H1 (cell line): ENCODE results near the gene TRAK1.

ENCODE experiments used
- CREB1 ChIP-seq: IDR thresholded peaks from 2 replicates; pipeline ENCODE4 v1.6.1; 2012; ENCODE audit warnings: inconsistent platforms
- EZH2 ChIP-seq: fragments of 200-600 bp; sonication (generic); IDR thresholded peaks from 2 replicates; pipeline ENCODE4 v1.7.1; 2012; ENCODE audit warnings: low read depth, mild to moderate bottlenecking, moderate library complexity, low read length, inconsistent platforms; ENCODE audit not compliant: severe bottlenecking
- HDAC2 ChIP-seq, 2 experiments: fragments of 300-600 bp in 1 of 2; sonication (generic) in 1 of 2; IDR thresholded peaks; 2 replicates each; pipeline ENCODE4 v1.6.1; 2011 to 2012; ENCODE audit warnings: low read depth in 2 of 2, low read length in 2 of 2, mild to moderate bottlenecking in 2 of 2, moderate library complexity in 2 of 2, borderline replicate concordance in 1 of 2, inconsistent platforms in 1 of 2
- POLR2A ChIP-seq, 2 experiments: IDR thresholded peaks; 1 replicate in 1 of 2; 2 replicates in 1 of 2; pipeline ENCODE4 v1.6.1; 2011; ENCODE audit warnings: low read depth in 2 of 2, low read length in 2 of 2, mild to moderate bottlenecking in 2 of 2; ENCODE audit errors: control extremely low read depth in 1 of 2
- RNF2 ChIP-seq: fragments of 200-900, 300-1000 bp; sonication (generic); IDR thresholded peaks from 2 replicates; pipeline ENCODE4 v1.7.1; 2016; ENCODE audit warnings: borderline replicate concordance, low read depth, mild to moderate bottlenecking, antibody characterized with exemption, low read length; ENCODE audit not compliant: poor library complexity, severe bottlenecking; ENCODE audit errors: missing control alignments
- TAF1 ChIP-seq: IDR thresholded peaks from 2 replicates; pipeline ENCODE4 v1.6.1; 2011; ENCODE audit warnings: mild to moderate bottlenecking, low read depth, low read length
- ZNF274 ChIP-seq: IDR thresholded peaks from 2 replicates; pipeline ENCODE4 v1.7.0; 2012; ENCODE audit warnings: low read length, borderline replicate concordance; ENCODE audit errors: extremely low read depth
- TF ChIP-seq, protein P1 (sequence below), 3 experiments: IDR thresholded peaks; 1 replicate in 2 of 3; 2 replicates in 1 of 3; pipeline versions ENCODE4 v1.5.1 to v1.6.1; 2011; ENCODE audit warnings: low read length in 3 of 3, mild to moderate bottlenecking in 3 of 3, inconsistent platforms in 2 of 3, low read depth in 1 of 3, moderate library complexity in 1 of 3; ENCODE audit not compliant: insufficient read depth in 1 of 3; ENCODE audit errors: control extremely low read depth in 1 of 3
- TF ChIP-seq, protein P2 (sequence below): IDR thresholded peaks from 2 replicates; pipeline ENCODE4 v1.6.1; 2011; ENCODE audit warnings: low read length, improper control_type of control experiment
- TF ChIP-seq, protein P3 (sequence below): IDR thresholded peaks from 2 replicates; pipeline ENCODE4 v1.6.1; 2012; ENCODE audit warnings: inconsistent platforms

DNA sequence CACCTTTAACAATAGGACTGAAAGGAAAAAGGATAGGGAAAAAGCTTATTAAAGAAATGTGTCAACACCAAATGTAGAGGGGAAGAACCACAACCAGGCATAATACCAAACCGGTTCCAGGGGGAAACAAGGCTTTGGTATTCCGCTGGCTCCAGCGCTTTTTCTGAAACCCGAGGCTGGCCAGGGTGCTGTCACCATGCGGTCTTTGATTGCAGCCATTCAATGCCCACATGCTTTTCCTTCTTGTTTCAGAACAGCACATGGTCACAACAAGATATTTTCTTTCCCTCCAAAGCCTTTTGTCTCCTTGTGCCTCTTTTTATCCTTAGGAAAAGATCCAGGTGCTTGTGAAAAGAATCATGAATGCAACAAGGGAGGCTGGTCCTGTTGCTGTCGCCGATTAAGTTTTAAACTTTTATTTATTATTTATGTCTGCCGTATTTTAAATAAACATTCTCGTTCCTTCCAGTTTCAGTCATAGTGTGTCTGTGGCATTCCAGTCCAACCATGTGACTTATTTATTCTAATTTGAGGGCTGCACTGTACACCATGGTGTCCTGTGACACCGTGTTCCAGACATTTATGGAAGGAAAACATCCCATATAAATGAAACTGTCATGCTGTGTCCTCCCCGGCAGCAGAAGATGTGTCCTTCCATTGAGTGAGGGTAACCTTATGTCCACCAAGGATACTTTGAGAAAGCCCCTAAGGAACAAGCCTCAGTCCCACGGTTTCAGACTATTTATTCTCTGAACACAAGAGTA lies 133.7 kb downstream of the TRAK1 start:
- TF ChIP-seq, protein P1, sequence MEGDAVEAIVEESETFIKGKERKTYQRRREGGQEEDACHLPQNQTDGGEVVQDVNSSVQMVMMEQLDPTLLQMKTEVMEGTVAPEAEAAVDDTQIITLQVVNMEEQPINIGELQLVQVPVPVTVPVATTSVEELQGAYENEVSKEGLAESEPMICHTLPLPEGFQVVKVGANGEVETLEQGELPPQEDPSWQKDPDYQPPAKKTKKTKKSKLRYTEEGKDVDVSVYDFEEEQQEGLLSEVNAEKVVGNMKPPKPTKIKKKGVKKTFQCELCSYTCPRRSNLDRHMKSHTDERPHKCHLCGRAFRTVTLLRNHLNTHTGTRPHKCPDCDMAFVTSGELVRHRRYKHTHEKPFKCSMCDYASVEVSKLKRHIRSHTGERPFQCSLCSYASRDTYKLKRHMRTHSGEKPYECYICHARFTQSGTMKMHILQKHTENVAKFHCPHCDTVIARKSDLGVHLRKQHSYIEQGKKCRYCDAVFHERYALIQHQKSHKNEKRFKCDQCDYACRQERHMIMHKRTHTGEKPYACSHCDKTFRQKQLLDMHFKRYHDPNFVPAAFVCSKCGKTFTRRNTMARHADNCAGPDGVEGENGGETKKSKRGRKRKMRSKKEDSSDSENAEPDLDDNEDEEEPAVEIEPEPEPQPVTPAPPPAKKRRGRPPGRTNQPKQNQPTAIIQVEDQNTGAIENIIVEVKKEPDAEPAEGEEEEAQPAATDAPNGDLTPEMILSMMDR (IDR thresholded peaks at IDR 0.05; ENCODE audit: control extremely low read depth in 1 of 3, insufficient read depth in 1 of 3, low read depth in 1 of 3, low read length in 3 of 3) = no peak
- TF ChIP-seq EZH2 (no peak), POLR2A (IDR thresholded peaks at IDR 0.05; ENCODE audit: control extremely low read depth in 1 of 2, low read depth in 2 of 2, low read length in 2 of 2) (no peak), CREB1 (no peak), RNF2 (no peak), TAF1 (no peak), ZNF274 (no peak), HDAC2 (IDR thresholded peaks at IDR 0.05; ENCODE audit: borderline replicate concordance in 1 of 2, low read depth in 2 of 2, low read length in 2 of 2) (no peak)
- TF ChIP-seq, protein P2, sequence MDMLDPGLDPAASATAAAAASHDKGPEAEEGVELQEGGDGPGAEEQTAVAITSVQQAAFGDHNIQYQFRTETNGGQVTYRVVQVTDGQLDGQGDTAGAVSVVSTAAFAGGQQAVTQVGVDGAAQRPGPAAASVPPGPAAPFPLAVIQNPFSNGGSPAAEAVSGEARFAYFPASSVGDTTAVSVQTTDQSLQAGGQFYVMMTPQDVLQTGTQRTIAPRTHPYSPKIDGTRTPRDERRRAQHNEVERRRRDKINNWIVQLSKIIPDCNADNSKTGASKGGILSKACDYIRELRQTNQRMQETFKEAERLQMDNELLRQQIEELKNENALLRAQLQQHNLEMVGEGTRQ = no peak
- TF ChIP-seq, protein P3, sequence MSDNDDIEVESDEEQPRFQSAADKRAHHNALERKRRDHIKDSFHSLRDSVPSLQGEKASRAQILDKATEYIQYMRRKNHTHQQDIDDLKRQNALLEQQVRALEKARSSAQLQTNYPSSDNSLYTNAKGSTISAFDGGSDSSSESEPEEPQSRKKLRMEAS = no peak
